Measurements from ENCODE around the gene SPEF1. TPM values are rescaled to one million over a fixed set of nuclear protein-coding genes. Genes with fewer than 3 reads are reported as not detected.

Gene SPEF1
- total and polyA plus RNA-seq, 8 donors: 0.20 to 1.7 (median 0.53) TPM

- no peak for TF ChIP-seq CTCF (IDR thresholded peaks at IDR 0.05)
- no peaks in the 10 kb centered on the region for H3K9me3 ChIP-seq
- 55 to 58% methylated on average over 4 of the region's 4 CpGs for WGBS, 2 donors
- ATAC-seq (no peak), FAIRE-seq (no peak), DNase-seq (peak in 1 of 6 donors; percentile 7)
- no peak overlapping the region for H3K27ac ChIP-seq
- no peaks in the 10 kb centered on the region for H3K36me3 ChIP-seq
- peaks cover 10 to 28% (median 16%) of the 10 kb centered on the region in 3 donors for H3K4me1 ChIP-seq
- intact Hi-C loops (cut with DNase I): loop anchor here in 1 of 3 donors (5.0 kb wide), 1 partner anchor 34 kb away; the partner anchor contains the start of gene AP5S1
- H3K27me3 ChIP-seq: no peaks in the 10 kb centered on the region
- no peak overlapping the region for H3K4me3 ChIP-seq
These were observed 7.5 kb upstream of the SPEF1 start for GRCh38 chr20:3788685-3789155.

GRCh38 chr20:3787324-3788014 is 6.2 kb upstream of the SPEF1 start:
- Histone ChIP-seq H3K4me3 (peak overlapping the region in 2 of 4 donors; percentile 39 to 66), H3K9me3 (no peaks in the 10 kb centered on the region), H3K4me1 (peaks cover 10 to 35% (median 16%) of the 10 kb centered on the region in 3 donors), H3K36me3 (no peaks in the 10 kb centered on the region), H3K27me3 (no peaks in the 10 kb centered on the region), H3K27ac (peak overlapping the region in 2 of 4 donors; percentile 30 to 33)
- ATAC-seq (no peak), FAIRE-seq (no peak), DNase-seq (peak in 2 of 6 donors; percentile 14 to 15)
- WGBS, 2 donors: 60 to 63% methylated on average over 5 of the region's 5 CpGs
- intact Hi-C loops (cut with DNase I): loop anchor here in 1 of 3 donors (5.0 kb wide), 1 partner anchor 35 kb away; the partner anchor contains the start of gene AP5S1
- no peak for TF ChIP-seq CTCF (IDR thresholded peaks at IDR 0.05)

- intact Hi-C loops (cut with DNase I): loop anchor here in 1 of 3 donors (5.0 kb wide), 1 partner anchor 36 kb away; the partner anchor contains the start of gene AP5S1
- H3K36me3 ChIP-seq: no peaks in the 10 kb centered on the region
- peak; percentile 56 to 85 (median 71) for TF ChIP-seq CTCF (IDR thresholded peaks at IDR 0.05)
- peak; percentile 93 to 96 (median 95) for ATAC-seq
- peak; percentile 83 to 97 (median 92) for DNase-seq
- H3K4me1 ChIP-seq: peaks cover 10 to 35% (median 17%) of the 10 kb centered on the region in 3 donors
- H3K4me3 ChIP-seq: peak within 1 kb of the TSS; percentile 44 to 66 (median 52)
- peak; percentile 32 for FAIRE-seq
- no peaks in the 10 kb centered on the region for H3K9me3 ChIP-seq
- H3K27ac ChIP-seq: peak within 1 kb of the TSS; percentile 46 to 65 (median 56)
- no peaks in the 10 kb centered on the region for H3K27me3 ChIP-seq
- WGBS, 2 donors: 1% methylated on average over 65 to 70 of the region's 70 CpGs
These were observed 5.5 kb upstream of the SPEF1 start, which contains the start of gene CENPB for GRCh38 chr20:3786665-3787323. Gene CENPB, minus strand, starts transcription at chr20:3786740. Its CDS starts 257 bp downstream, at chr20:3786483.

GRCh38 chr20:3786126-3786484 is 4.9 kb upstream of the SPEF1 start:
- peak overlapping the region; percentile 46 to 65 (median 56) for H3K27ac ChIP-seq
- H3K4me1 ChIP-seq: peaks cover 10 to 39% (median 24%) of the 10 kb centered on the region in 3 donors
- no peaks in the 10 kb centered on the region for H3K27me3 ChIP-seq
- H3K36me3 ChIP-seq: no peaks in the 10 kb centered on the region
- no peak for TF ChIP-seq CTCF (IDR thresholded peaks at IDR 0.05)
- peak overlapping the region; percentile 44 to 66 (median 52) for H3K4me3 ChIP-seq
- no peak for FAIRE-seq
- DNase-seq: peak in 5 of 6 donors; percentile 48 to 74 (median 59)
- ATAC-seq: peak in 2 of 4 donors; percentile 4 to 31
- intact Hi-C loops (cut with DNase I): loop anchor here in 1 of 3 donors (5.0 kb wide), 1 partner anchor 36 kb away; the partner anchor contains the start of gene AP5S1
- WGBS, 2 donors: 0 to 1% methylated on average over 31 to 35 of the region's 35 CpGs
- H3K9me3 ChIP-seq: no peaks in the 10 kb centered on the region
